ENCODE measurements around the gene FAM174B.

Gene FAM174B

GRCh38 chr15:92650256-92650655, 5.3 kb downstream of the FAM174B start:
- TF ChIP-seq CTCF (IDR thresholded peaks at IDR 0.05; ENCODE audit: control extremely low read depth, extremely low read depth, low read depth, missing control alignments), result no peak
- no peak for DNase-seq (ENCODE audit: extremely low spot score)
- CTCF ChIA-PET, result interaction anchor here (1.7 kb wide), 1 partner anchor 15 kb away, joined by 6 read pairs; no protein-coding TSS in a partner anchor
- POLR2A ChIA-PET, result no interaction called here

- DNase-seq (ENCODE audit: extremely low spot score), result no peak
- CTCF ChIA-PET, result interaction anchor here (1.0 kb wide), 1 partner anchor 12 kb away, joined by 3 read pairs; no protein-coding TSS in a partner anchor
- TF ChIP-seq CTCF (IDR thresholded peaks at IDR 0.05; ENCODE audit: control extremely low read depth, extremely low read depth, low read depth, missing control alignments), result no peak
- POLR2A ChIA-PET, result no interaction called here
Observed at GRCh38 chr15:92648190-92648875, 7.2 kb downstream of the FAM174B start.

- no peak for DNase-seq (ENCODE audit: extremely low spot score)
- ChIA-PET CTCF (interaction anchor here (1.0 to 1.3 kb wide), 2 partner anchors 11 to 12 kb away, joined by 3 read pairs; no protein-coding TSS in a partner anchor), POLR2A (no interaction called here)
- TF ChIP-seq CTCF (IDR thresholded peaks at IDR 0.05; ENCODE audit: control extremely low read depth, extremely low read depth, low read depth, missing control alignments), result no peak
Observed at GRCh38 chr15:92647467-92648163, 8.0 kb downstream of the FAM174B start.

GRCh38 chr15:92646216-92646615, 9.4 kb downstream of the FAM174B start:
- no peak for DNase-seq (ENCODE audit: extremely low spot score)
- ChIA-PET POLR2A (no interaction called here), CTCF (interaction anchor here (1.3 to 1.7 kb wide), 3 partner anchors 11 to 71 kb away, joined by 3 to 4 read pairs (median 4); no protein-coding TSS in a partner anchor)
- no peak for TF ChIP-seq CTCF (IDR thresholded peaks at IDR 0.05; ENCODE audit: control extremely low read depth, extremely low read depth, low read depth, missing control alignments)

GRCh38 chr15:92645731-92646130, 9.8 kb downstream of the FAM174B start:
- ChIA-PET CTCF (interaction anchor here (1.4 to 1.7 kb wide), 2 partner anchors 17 to 72 kb away, joined by 4 read pairs; no protein-coding TSS in a partner anchor), POLR2A (no interaction called here)
- DNase-seq (ENCODE audit: extremely low spot score), result no peak
- no peak for TF ChIP-seq CTCF (IDR thresholded peaks at IDR 0.05; ENCODE audit: control extremely low read depth, extremely low read depth, low read depth, missing control alignments)

GRCh38 chr15:92645051-92645631, 10.4 kb downstream of the FAM174B start:
- DNase-seq (ENCODE audit: extremely low spot score), result no peak
- CTCF ChIA-PET, result interaction anchor here (1.4 to 1.7 kb wide), 3 partner anchors 16 to 72 kb away, joined by 4 read pairs; no protein-coding TSS in a partner anchor
- POLR2A ChIA-PET, result no interaction called here
- TF ChIP-seq CTCF (IDR thresholded peaks at IDR 0.05; ENCODE audit: control extremely low read depth, extremely low read depth, low read depth, missing control alignments), result no peak

Measured in GM10248 (cell line).